ENCODE data around the gene RGL4.

RGL4 gene

DNA sequence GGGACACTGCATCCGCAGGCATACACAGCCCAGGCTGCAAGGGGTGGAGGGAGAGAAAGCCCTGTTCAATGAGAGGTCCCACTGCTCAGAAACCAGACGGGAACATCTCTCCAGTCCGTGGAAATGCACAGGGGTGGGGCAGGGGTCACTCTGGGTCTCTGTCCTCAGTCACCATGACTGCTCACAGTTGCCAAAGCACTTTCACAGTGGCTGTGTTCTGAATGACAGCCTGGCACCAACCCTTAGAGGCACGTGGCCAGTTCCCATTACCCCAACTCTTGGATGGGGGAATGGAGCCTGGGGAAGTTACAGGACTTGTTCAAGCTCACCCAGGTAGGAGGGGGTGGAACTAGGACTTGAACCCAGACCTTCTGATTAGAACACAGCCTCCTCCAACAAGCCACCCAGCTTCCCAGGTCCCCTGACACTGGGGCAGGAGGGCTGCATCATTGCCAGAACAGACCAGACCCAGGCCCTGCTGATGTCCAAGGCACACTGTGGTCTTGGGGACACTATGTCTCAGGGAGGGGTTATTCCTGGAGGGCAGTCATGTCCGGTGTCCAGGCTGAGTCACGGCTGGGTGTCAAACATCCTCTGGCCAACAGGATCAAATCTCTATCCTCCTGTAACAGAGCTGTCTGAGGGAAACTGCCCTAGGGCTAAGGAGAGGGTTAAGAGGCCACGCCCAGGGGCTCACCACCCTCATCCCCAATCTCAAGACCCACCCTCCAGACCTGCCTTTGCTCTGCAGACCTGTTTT, 51.9 kb downstream of the RGL4 start:
- no peaks in the 10 kb centered on the region for H3K27me3 Mint-ChIP-seq
- DNase-seq (ENCODE audit: low spot score in 2 of 2) (no peak), ATAC-seq (replicated peaks; ENCODE audit: extremely low read depth, poor library complexity, severe bottlenecking) (no peak)
- H3K4me1 Mint-ChIP-seq, result peaks cover 6% of the 10 kb centered on the region
- H3K4me3 Mint-ChIP-seq, result no peak overlapping the region
- H3K36me3 Mint-ChIP-seq (ENCODE audit: insufficient read depth), result peaks cover 11% of the 10 kb centered on the region
- no peak overlapping the region for H3K27ac Mint-ChIP-seq (ENCODE audit: low read depth)
- no peaks in the 10 kb centered on the region for H3K9me3 Mint-ChIP-seq

DNA sequence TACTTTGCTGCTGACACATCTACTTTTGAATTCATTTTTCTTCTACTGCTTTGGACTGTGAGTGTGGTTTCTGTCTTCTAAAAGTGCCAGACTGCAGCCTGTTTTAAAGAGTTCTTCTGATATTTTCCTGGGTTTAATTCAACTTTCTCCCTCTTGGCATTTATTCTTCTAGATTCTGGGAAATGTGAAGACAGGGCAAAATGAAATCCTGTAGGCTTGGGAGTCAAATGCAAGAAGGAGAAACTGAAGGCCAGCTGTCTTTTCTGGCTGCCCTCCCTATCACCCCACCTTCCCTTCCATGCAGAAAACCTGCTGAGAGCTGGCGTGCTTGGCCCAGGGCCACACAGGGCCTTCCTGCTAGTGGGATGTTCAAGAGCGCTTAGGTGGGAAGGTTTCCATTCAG, 52.5 kb downstream of the RGL4 start:
- Mint-ChIP-seq H3K27ac (ENCODE audit: low read depth) (no peak overlapping the region), H3K4me3 (no peak overlapping the region), H3K27me3 (no peaks in the 10 kb centered on the region), H3K9me3 (no peaks in the 10 kb centered on the region), H3K36me3 (ENCODE audit: insufficient read depth) (peaks cover 11% of the 10 kb centered on the region), H3K4me1 (peaks cover 6% of the 10 kb centered on the region)
- DNase-seq (ENCODE audit: low spot score in 2 of 2) (no peak), ATAC-seq (replicated peaks; ENCODE audit: extremely low read depth, poor library complexity, severe bottlenecking) (no peak)

DNA sequence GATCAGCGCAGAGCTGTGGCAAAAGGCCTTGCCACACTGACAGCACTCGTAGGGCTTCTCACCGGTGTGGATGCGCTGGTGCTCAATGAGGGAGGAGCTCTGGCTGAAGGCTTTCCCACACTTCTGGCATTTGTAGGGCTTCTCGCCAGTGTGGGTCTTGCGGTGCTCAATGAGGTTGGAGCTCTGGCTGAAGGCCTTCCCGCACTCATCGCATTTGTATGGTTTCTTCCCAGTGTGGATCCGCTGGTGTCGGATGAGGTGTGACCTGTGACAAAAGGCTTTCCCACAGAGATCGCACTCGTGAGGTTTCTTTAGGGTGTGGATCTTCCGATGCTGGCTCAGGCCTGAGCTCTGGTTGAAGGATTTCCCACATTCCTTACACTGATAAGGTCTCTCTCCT, 53.2 kb downstream of the RGL4 start:
- no peaks in the 10 kb centered on the region for H3K27me3 Mint-ChIP-seq
- no peak for DNase-seq (ENCODE audit: low spot score in 2 of 2)

DNA sequence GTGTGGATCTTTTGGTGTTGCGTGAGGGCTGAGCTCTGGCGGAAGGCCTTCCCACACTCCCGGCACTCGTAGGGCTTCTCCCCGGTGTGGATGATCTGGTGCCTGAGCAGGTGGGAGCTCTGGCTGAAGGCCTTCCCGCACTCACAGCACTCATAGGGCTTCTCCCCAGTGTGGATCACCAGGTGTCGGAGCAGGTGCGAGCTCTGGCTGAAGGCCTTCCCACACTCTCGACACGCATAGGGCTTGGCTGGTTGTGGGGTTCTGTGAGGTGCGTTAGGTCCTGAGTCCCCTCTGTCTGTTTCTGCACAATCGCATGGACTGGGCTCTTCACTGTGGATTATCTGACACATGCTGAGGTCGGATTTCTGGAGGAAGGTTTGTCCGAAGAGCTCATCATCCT, 53.7 kb downstream of the RGL4 start:
- no peak overlapping the region for H3K4me3 Mint-ChIP-seq
- DNase-seq (ENCODE audit: low spot score in 2 of 2), result no peak
- no peaks in the 10 kb centered on the region for H3K27me3 Mint-ChIP-seq
- H3K9me3 Mint-ChIP-seq, result no peaks in the 10 kb centered on the region
- H3K36me3 Mint-ChIP-seq (ENCODE audit: insufficient read depth), result peaks cover 11% of the 10 kb centered on the region
- peaks cover 7% of the 10 kb centered on the region for H3K4me1 Mint-ChIP-seq
- ATAC-seq (replicated peaks; ENCODE audit: extremely low read depth, poor library complexity, severe bottlenecking), result no peak
- H3K27ac Mint-ChIP-seq (ENCODE audit: low read depth), result no peak overlapping the region

More for the DNA sequence above, 53.2 kb downstream of the RGL4 start:
- H3K4me3 Mint-ChIP-seq, result no peak overlapping the region
- H3K27ac Mint-ChIP-seq (ENCODE audit: low read depth), result no peak overlapping the region
- peaks cover 11% of the 10 kb centered on the region for H3K36me3 Mint-ChIP-seq (ENCODE audit: insufficient read depth)
- ATAC-seq (replicated peaks; ENCODE audit: extremely low read depth, poor library complexity, severe bottlenecking), result no peak
- H3K4me1 Mint-ChIP-seq, result peaks cover 6% of the 10 kb centered on the region
- H3K9me3 Mint-ChIP-seq, result no peaks in the 10 kb centered on the region

DNA sequence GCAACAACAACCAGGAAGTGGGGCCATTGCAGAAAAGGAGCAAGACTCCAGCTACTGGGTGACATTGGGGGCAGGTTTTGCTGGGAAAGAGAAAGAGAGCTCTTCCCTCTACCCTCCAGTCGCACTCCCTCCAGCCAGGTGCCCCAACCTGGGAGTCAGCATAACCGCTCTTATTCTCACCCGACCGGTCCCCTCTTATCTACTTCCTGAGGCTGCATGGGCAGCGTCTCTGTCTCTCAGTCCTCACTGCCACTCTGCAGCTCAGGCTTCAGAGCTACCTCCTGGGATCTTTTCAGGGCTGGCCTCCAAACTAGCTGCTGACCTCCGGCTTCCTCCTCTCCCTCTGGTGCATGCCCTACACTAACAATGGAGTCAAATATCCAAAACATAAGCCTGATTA, 55.0 kb downstream of the RGL4 start:
- Mint-ChIP-seq H3K9me3 (no peaks in the 10 kb centered on the region), H3K36me3 (ENCODE audit: insufficient read depth) (peaks cover 14% of the 10 kb centered on the region)
- no peak for ATAC-seq (replicated peaks; ENCODE audit: extremely low read depth, poor library complexity, severe bottlenecking)

More for the DNA sequence above, 55.0 kb downstream of the RGL4 start:
- Mint-ChIP-seq H3K4me3 (no peak overlapping the region), H3K27ac (ENCODE audit: low read depth) (no peak overlapping the region), H3K27me3 (no peaks in the 10 kb centered on the region), H3K4me1 (peaks cover 19% of the 10 kb centered on the region)
- no peak for DNase-seq (ENCODE audit: low spot score in 2 of 2)
